ENCODE measurements around the gene CASP5. TPM values are rescaled to one million over a fixed set of nuclear protein-coding genes. Genes with fewer than 3 reads are reported as not detected.

Gene CASP5
- total and polyA plus RNA-seq, 4 donors = 0.10 to 0.75 (median 0.34) TPM

DNA sequence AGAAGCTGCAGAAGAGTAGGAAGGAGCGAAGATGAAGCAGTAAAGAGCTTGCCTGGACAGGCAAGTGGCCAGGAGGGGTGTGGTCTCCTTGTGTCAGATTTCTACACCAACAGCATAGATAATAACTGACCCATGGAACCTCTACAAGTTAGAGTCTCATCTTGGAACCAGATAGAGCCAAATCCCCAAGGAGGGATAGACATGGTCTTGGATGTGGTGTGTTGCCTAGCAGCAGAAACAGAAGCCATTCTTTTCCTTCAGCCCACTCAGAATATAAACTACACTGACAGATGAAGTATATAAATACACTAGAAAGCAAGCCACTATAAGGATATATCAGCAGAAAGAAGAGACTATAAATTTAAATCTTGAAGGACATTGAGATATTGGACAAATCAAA lies 26.5 kb upstream of the CASP5 start:
- H3K27ac ChIP-seq (ENCODE audit: low read depth in 1 of 2, low read length in 2 of 2) = no peak overlapping the region
- no peaks in the 10 kb centered on the region for H3K27me3 ChIP-seq (ENCODE audit: control insufficient read depth in 4 of 4, insufficient read depth in 4 of 4, low read length in 3 of 4)
- no peaks in the 10 kb centered on the region for H3K9me3 ChIP-seq (ENCODE audit: control insufficient read depth in 4 of 4, low read length in 3 of 4)
- DNase-seq (ENCODE audit: low spot score) = no peak
- no peaks in the 10 kb centered on the region for H3K36me3 ChIP-seq (ENCODE audit: control insufficient read depth in 4 of 4, insufficient read depth in 3 of 4, low read depth in 1 of 4, low read length in 3 of 4)
- H3K9ac ChIP-seq (ENCODE audit: low read depth in 1 of 2, low read length in 2 of 2) = no peak overlapping the region
- TF ChIP-seq YY1 (IDR thresholded peaks at IDR 0.05) (no peak), SP1 (IDR thresholded peaks at IDR 0.05) (no peak), RXRA (IDR thresholded peaks at IDR 0.05) (no peak), EGR1 (IDR thresholded peaks at IDR 0.05; ENCODE audit: low read depth in 2 of 2) (no peak), NR2F2 (IDR thresholded peaks at IDR 0.05) (no peak)
- no peak overlapping the region for H3K4me3 ChIP-seq (ENCODE audit: low read depth in 1 of 3, low read length in 3 of 3)
- peaks cover 0 to 4% (median 0%) of the 10 kb centered on the region in 4 donors for H3K4me1 ChIP-seq (ENCODE audit: control insufficient read depth in 4 of 4, insufficient read depth in 4 of 4, low read length in 3 of 4)
- WGBS = 92% methylated on average over 1 of the region's 1 CpG

DNA sequence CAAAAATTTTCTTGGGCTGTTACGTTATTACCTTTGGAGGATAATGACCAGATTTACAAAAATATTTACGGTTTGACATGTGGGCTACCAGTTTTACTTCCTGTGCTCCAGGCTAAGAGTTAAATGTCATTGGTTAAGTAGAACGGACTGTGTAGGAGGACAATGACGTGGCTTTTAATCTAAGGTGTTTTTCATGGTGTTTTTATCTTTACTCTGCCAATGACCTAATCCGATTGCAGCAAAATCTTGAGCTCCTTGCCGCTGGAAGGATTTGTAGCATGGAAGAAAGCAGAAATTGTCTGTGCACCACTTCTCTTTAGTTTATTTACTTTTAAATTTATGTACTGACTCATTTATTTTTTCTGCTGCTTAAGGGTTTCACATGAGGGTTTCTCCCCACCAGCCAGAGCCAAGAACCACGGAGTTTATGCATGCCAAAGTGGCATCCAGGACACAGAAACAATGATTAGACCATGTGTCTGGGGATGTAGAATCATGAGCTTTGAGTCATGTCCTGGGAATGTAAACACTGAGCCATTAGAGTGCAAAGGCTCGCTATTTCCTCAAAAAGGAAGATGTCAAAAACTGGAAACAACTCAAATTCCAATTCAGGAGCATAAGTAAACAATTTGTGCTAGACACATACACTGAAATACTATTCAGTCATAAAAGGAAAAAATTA lies 24.1 kb upstream of the CASP5 start:
- DNase-seq (ENCODE audit: low spot score) = no peak
- Histone ChIP-seq H3K4me3 (ENCODE audit: low read depth in 1 of 3, low read length in 3 of 3) (no peak overlapping the region), H3K36me3 (ENCODE audit: control insufficient read depth in 4 of 4, insufficient read depth in 3 of 4, low read depth in 1 of 4, low read length in 3 of 4) (no peaks in the 10 kb centered on the region), H3K9ac (ENCODE audit: low read depth in 1 of 2, low read length in 2 of 2) (no peak overlapping the region), H3K4me1 (ENCODE audit: control insufficient read depth in 4 of 4, insufficient read depth in 4 of 4, low read length in 3 of 4) (peaks cover 0 to 4% (median under 1%) of the 10 kb centered on the region in 4 donors), H3K9me3 (ENCODE audit: control insufficient read depth in 4 of 4, low read length in 3 of 4) (no peaks in the 10 kb centered on the region), H3K27ac (ENCODE audit: low read depth in 1 of 2, low read length in 2 of 2) (no peak overlapping the region), H3K27me3 (ENCODE audit: control insufficient read depth in 4 of 4, insufficient read depth in 4 of 4, low read length in 3 of 4) (no peaks in the 10 kb centered on the region)
- TF ChIP-seq GABPA (IDR thresholded peaks at IDR 0.05 in 1 of 2, conservative IDR thresholded peaks at IDR 0.05 in 1 of 2) = no peak
- TF ChIP-seq NR2F2 (IDR thresholded peaks at IDR 0.05) = no peak
- TF ChIP-seq TAF1 (conservative IDR thresholded peaks at IDR 0.05) = no peak
- no peak for TF ChIP-seq YY1 (IDR thresholded peaks at IDR 0.05)
- TF ChIP-seq HNF4G (IDR thresholded peaks at IDR 0.05) = no peak
- TF ChIP-seq, protein P1, sequence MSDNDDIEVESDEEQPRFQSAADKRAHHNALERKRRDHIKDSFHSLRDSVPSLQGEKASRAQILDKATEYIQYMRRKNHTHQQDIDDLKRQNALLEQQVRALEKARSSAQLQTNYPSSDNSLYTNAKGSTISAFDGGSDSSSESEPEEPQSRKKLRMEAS (IDR thresholded peaks at IDR 0.05) = peak; percentile 46
- peak; percentile 7 for TF ChIP-seq SP1 (IDR thresholded peaks at IDR 0.05)
- no peak for TF ChIP-seq HNF4A (conservative IDR thresholded peaks at IDR 0.05)
- peak in 1 of 2 donors; percentile 34 for TF ChIP-seq RXRA (IDR thresholded peaks at IDR 0.05)
- TF ChIP-seq JUND (IDR thresholded peaks at IDR 0.05) = peak; percentile 66 to 91
- no peak for TF ChIP-seq FOXA1 (IDR thresholded peaks at IDR 0.05)
- no peak for TF ChIP-seq EGR1 (IDR thresholded peaks at IDR 0.05; ENCODE audit: low read depth in 2 of 2)
- TF ChIP-seq FOXA2 (IDR thresholded peaks at IDR 0.05) = no peak
- TF ChIP-seq, protein P2, sequence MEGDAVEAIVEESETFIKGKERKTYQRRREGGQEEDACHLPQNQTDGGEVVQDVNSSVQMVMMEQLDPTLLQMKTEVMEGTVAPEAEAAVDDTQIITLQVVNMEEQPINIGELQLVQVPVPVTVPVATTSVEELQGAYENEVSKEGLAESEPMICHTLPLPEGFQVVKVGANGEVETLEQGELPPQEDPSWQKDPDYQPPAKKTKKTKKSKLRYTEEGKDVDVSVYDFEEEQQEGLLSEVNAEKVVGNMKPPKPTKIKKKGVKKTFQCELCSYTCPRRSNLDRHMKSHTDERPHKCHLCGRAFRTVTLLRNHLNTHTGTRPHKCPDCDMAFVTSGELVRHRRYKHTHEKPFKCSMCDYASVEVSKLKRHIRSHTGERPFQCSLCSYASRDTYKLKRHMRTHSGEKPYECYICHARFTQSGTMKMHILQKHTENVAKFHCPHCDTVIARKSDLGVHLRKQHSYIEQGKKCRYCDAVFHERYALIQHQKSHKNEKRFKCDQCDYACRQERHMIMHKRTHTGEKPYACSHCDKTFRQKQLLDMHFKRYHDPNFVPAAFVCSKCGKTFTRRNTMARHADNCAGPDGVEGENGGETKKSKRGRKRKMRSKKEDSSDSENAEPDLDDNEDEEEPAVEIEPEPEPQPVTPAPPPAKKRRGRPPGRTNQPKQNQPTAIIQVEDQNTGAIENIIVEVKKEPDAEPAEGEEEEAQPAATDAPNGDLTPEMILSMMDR (IDR thresholded peaks at IDR 0.05; ENCODE audit: low read depth, low read length, missing input control) = no peak
- WGBS = 67% methylated on average over 8 of the region's 8 CpGs

DNA sequence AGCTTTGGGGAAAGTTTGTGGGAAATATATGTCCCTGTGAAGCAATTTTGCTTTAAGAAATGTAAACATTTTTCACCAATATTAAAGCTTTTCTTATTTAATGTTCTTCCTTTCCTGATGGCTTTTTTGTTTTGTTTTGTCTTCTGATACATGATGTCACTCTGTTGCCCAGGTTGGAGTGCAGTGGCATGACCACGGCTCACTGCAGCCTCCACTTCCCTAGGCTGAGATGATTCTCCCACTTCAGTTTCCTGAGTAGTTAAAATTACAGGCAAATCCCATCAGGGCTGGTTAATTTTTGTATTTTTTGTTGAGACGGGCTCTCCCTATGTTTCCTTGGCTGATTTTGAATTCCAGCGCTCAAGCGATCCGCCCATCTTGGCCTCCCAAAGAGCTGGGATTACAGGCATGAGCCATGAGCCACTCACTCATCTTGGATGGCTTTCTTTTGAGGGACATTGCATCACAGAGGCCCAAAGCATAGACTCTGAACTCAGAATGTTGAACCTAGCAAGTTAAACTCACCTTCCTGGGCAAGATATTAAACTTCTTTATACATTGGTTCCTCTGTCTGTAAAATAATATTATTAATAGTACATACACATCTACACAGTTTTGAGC lies 22.8 kb upstream of the CASP5 start:
- Histone ChIP-seq H3K9me3 (ENCODE audit: control insufficient read depth in 4 of 4, low read length in 3 of 4) (no peaks in the 10 kb centered on the region), H3K9ac (ENCODE audit: low read depth in 1 of 2, low read length in 2 of 2) (no peak overlapping the region), H3K36me3 (ENCODE audit: control insufficient read depth in 4 of 4, insufficient read depth in 3 of 4, low read depth in 1 of 4, low read length in 3 of 4) (no peaks in the 10 kb centered on the region), H3K27me3 (ENCODE audit: control insufficient read depth in 4 of 4, insufficient read depth in 4 of 4, low read length in 3 of 4) (no peaks in the 10 kb centered on the region), H3K4me3 (ENCODE audit: low read depth in 1 of 3, low read length in 3 of 3) (no peak overlapping the region), H3K4me1 (ENCODE audit: control insufficient read depth in 4 of 4, insufficient read depth in 4 of 4, low read length in 3 of 4) (peaks cover 0 to 4% (median under 1%) of the 10 kb centered on the region in 4 donors), H3K27ac (ENCODE audit: low read depth in 1 of 2, low read length in 2 of 2) (peak overlapping the region in 1 of 2 donors; percentile 45)
- 92% methylated on average over 5 of the region's 5 CpGs for WGBS
- DNase-seq (ENCODE audit: low spot score) = no peak
- no peak for TF ChIP-seq FOXA2 (IDR thresholded peaks at IDR 0.05)
- no peak for TF ChIP-seq JUND (IDR thresholded peaks at IDR 0.05)
- TF ChIP-seq TAF1 (conservative IDR thresholded peaks at IDR 0.05) = no peak
- TF ChIP-seq, protein P2 (IDR thresholded peaks at IDR 0.05; ENCODE audit: low read depth, low read length, missing input control) = no peak
- no peak for TF ChIP-seq YY1 (IDR thresholded peaks at IDR 0.05)
- TF ChIP-seq GABPA (IDR thresholded peaks at IDR 0.05 in 1 of 2, conservative IDR thresholded peaks at IDR 0.05 in 1 of 2) = no peak
- TF ChIP-seq, protein P3, sequence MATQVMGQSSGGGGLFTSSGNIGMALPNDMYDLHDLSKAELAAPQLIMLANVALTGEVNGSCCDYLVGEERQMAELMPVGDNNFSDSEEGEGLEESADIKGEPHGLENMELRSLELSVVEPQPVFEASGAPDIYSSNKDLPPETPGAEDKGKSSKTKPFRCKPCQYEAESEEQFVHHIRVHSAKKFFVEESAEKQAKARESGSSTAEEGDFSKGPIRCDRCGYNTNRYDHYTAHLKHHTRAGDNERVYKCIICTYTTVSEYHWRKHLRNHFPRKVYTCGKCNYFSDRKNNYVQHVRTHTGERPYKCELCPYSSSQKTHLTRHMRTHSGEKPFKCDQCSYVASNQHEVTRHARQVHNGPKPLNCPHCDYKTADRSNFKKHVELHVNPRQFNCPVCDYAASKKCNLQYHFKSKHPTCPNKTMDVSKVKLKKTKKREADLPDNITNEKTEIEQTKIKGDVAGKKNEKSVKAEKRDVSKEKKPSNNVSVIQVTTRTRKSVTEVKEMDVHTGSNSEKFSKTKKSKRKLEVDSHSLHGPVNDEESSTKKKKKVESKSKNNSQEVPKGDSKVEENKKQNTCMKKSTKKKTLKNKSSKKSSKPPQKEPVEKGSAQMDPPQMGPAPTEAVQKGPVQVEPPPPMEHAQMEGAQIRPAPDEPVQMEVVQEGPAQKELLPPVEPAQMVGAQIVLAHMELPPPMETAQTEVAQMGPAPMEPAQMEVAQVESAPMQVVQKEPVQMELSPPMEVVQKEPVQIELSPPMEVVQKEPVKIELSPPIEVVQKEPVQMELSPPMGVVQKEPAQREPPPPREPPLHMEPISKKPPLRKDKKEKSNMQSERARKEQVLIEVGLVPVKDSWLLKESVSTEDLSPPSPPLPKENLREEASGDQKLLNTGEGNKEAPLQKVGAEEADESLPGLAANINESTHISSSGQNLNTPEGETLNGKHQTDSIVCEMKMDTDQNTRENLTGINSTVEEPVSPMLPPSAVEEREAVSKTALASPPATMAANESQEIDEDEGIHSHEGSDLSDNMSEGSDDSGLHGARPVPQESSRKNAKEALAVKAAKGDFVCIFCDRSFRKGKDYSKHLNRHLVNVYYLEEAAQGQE (IDR thresholded peaks at IDR 0.05) = no peak
- TF ChIP-seq, protein P4, sequence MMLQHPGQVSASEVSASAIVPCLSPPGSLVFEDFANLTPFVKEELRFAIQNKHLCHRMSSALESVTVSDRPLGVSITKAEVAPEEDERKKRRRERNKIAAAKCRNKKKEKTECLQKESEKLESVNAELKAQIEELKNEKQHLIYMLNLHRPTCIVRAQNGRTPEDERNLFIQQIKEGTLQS (IDR thresholded peaks at IDR 0.05) = no peak
